Measurements from ENCODE around the gene DPEP3.

DNA sequence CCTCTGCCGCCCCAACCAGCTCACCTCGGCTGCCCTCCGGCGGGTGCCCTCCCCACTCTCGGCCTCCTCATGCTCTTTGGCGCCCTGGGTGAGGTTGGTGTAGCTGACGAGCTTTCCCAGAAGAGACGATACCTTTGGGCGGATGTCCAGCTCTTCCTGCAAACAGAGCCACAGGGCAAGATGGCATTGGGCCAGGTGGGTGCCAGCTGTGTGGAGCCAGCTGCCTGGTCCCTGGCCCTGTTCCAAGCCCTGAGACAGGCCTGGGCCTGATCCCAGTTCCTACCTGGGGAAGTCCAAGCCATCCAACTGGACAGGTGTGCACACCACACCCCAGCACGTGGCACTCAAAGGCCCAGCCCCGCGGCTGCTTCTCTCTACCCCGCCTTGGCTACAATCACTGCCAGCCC, 18.7 kb downstream of the DPEP3 start:
- TF ChIP-seq, protein P1, sequence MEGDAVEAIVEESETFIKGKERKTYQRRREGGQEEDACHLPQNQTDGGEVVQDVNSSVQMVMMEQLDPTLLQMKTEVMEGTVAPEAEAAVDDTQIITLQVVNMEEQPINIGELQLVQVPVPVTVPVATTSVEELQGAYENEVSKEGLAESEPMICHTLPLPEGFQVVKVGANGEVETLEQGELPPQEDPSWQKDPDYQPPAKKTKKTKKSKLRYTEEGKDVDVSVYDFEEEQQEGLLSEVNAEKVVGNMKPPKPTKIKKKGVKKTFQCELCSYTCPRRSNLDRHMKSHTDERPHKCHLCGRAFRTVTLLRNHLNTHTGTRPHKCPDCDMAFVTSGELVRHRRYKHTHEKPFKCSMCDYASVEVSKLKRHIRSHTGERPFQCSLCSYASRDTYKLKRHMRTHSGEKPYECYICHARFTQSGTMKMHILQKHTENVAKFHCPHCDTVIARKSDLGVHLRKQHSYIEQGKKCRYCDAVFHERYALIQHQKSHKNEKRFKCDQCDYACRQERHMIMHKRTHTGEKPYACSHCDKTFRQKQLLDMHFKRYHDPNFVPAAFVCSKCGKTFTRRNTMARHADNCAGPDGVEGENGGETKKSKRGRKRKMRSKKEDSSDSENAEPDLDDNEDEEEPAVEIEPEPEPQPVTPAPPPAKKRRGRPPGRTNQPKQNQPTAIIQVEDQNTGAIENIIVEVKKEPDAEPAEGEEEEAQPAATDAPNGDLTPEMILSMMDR (IDR thresholded peaks at IDR 0.05; ENCODE audit: poor library complexity): no peak
- TF ChIP-seq EZH2 (IDR thresholded peaks at IDR 0.05; ENCODE audit: borderline replicate concordance): no peak
